SK-N-SH treated with all-trans-retinoic acid at 6 μM for 48 hours (cell line): Measurements from ENCODE around the gene DEGS2.

Experiments used
- ESRRG ChIP-seq: fragments of 250-450 bp; sonication (Bioruptor Pico); IDR thresholded peaks from 2 replicates; pipeline ENCODE4 v1.6.1; 2021; ENCODE audit warnings: mild to moderate bottlenecking
- OSR1 ChIP-seq: fragments of 250-450 bp; sonication (Bioruptor Pico); IDR thresholded peaks from 2 replicates; pipeline ENCODE4 v1.8.0; 2022; ENCODE audit warnings: moderate library complexity, mild to moderate bottlenecking, inconsistent platforms
- TCF4 ChIP-seq: fragments of 250-450 bp; sonication (Bioruptor Pico); IDR thresholded peaks from 2 replicates; pipeline ENCODE4 v1.8.0; 2021; ENCODE audit warnings: mild to moderate bottlenecking, moderate library complexity, borderline replicate concordance
- TOX ChIP-seq: fragments of 250-450 bp; sonication (Bioruptor Pico); IDR thresholded peaks from 2 replicates; pipeline ENCODE4 v1.8.0; 2021; ENCODE audit warnings: mild to moderate bottlenecking, moderate library complexity, borderline replicate concordance
- ZNF565 ChIP-seq: fragments of 450-650 bp; formaldehyde crosslinking; conservative IDR thresholded peaks from 2 replicates; pipeline ENCODE4 v1.5.0; 2020; ENCODE audit warnings: low read depth, mild to moderate bottlenecking, moderate library complexity
- ZNF8 ChIP-seq: fragments of 450-650 bp; formaldehyde crosslinking; IDR thresholded peaks from 2 replicates; pipeline ENCODE4 v1.5.0; 2020; ENCODE audit warnings: mild to moderate bottlenecking, moderate library complexity

- no peak for TF ChIP-seq ZNF8 (CRISPR knock-in tag)
- TF ChIP-seq ZNF565 (CRISPR knock-in tag) = no peak
- TF ChIP-seq TCF4 = no peak
- no peak for TF ChIP-seq ESRRG (CRISPR knock-in tag)
- TF ChIP-seq TOX (CRISPR knock-in tag) = no peak
- TF ChIP-seq OSR1 (CRISPR knock-in tag) = no peak
Observed at GRCh38 chr14:100110816-100111215, 48.6 kb downstream of the DEGS2 start.
